Breast epithelium (tissue), 3 donors: ENCODE data around the gene HMCN2.

ENCODE experiments used
- CTCF ChIP-seq, 3 donors: fragments of 450-650 bp; IDR thresholded peaks; one replicate each; pipeline ENCODE4 v1.5.1; 2016 to 2017; ENCODE audit warnings: antibody characterized with exemption in 3 of 3, mild to moderate bottlenecking in 3 of 3, moderate library complexity in 3 of 3
- POLR2A ChIP-seq: fragments of 450-650 bp; IDR thresholded peaks from one replicate; pipeline ENCODE4 v1.6.1; 2016; ENCODE audit warnings: antibody characterized with exemption, mild to moderate bottlenecking, moderate library complexity

- TF ChIP-seq CTCF (IDR thresholded peaks at IDR 0.05): no peak
- no peak for TF ChIP-seq POLR2A
Observed at GRCh38 chr9:130264414-130265350, 878 bp upstream of the HMCN2 start.
